Activated naive CD4-positive, alpha-beta T cell treated with anti-CD3 and anti-CD28 coated beads for 36 hours (primary cell): Measurements from ENCODE around the gene GSTA3. TPM values are rescaled to one million over a fixed set of nuclear protein-coding genes. Genes with fewer than 3 reads are reported as not detected.
A peak's percentile ranks its signal among the peaks of the same experiment; 100 is the strongest.
"Not testable (repeated sequence)": the region's sequence is repeated elsewhere in the genome, so short reads cannot be mapped to it uniquely, and the experiment has no call there.

ENCODE experiments used
- CTCF ChIA-PET: fragments of 350-600 bp; sonication (Branson Sonifier 250); formaldehyde crosslinking; loops from one replicate; lab custom pipeline; 2021; ENCODE audit warnings: antibody characterized with exemption; lab: Charles Lee
- DNase-seq: peaks from one replicate; pipeline ENCODE4 v3.0.0-alpha.2; 2020
- H3K27ac Mint-ChIP-seq: one replicate; pipeline ENCODE4 v1.8.0; 2021; ENCODE audit warnings: mild to moderate bottlenecking, mixed read lengths
- H3K27me3 Mint-ChIP-seq: one replicate; pipeline ENCODE4 v1.8.0; 2021; ENCODE audit warnings: low read depth, mixed read lengths
- H3K36me3 Mint-ChIP-seq: one replicate; pipeline ENCODE4 v1.8.0; 2021; ENCODE audit warnings: low read depth, mixed read lengths
- H3K4me1 Mint-ChIP-seq: one replicate; pipeline ENCODE4 v1.8.0; 2021; ENCODE audit warnings: low read depth, mixed read lengths
- H3K4me3 Mint-ChIP-seq: one replicate; pipeline ENCODE4 v1.8.0; 2021; ENCODE audit warnings: mild to moderate bottlenecking, moderate library complexity, mixed read lengths
- H3K9me3 Mint-ChIP-seq: one replicate; pipeline ENCODE4 v1.8.0; 2021; ENCODE audit warnings: mixed read lengths
- intact Hi-C: fragments of 100-400 bp; cut with micrococcal nuclease; formaldehyde crosslinking; loops from one replicate; pipeline ENCODE4 v1.15.1; 2023
- total RNA-seq, 2 experiments: library from RNA; stranded (reverse); gene quantifications; one replicate each; pipeline ENCODE4 v1.2.3, GENCODE V29; 2021

The GSTA3 gene
- total RNA-seq, 2 experiments from 2014 or later: not detected

- Mint-ChIP-seq H3K4me1 (no peaks in the 10 kb centered on the region), H3K27me3 (peaks cover 9% of the 10 kb centered on the region), H3K27ac (no peak overlapping the region), H3K4me3 (no peak overlapping the region), H3K36me3 (no peaks in the 10 kb centered on the region), H3K9me3 (no peaks in the 10 kb centered on the region)
- CTCF ChIA-PET: no interaction called here
- DNase-seq: peak; percentile 42
- intact Hi-C loops: loop anchor here (1.0 kb wide), 1 partner anchor 92 kb away; no protein-coding TSS in a partner anchor
Observed at GRCh38 chr6:52904562-52905279, 4.8 kb downstream of the GSTA3 start.

GRCh38 chr6:52900536-52900935 is 9.0 kb downstream of the GSTA3 start:
- DNase-seq: no peak
- CTCF ChIA-PET: no interaction called here
- no peaks in the 10 kb centered on the region for H3K4me1 Mint-ChIP-seq
- H3K27ac Mint-ChIP-seq: no peak overlapping the region
- H3K27me3 Mint-ChIP-seq: peaks cover 11% of the 10 kb centered on the region
- intact Hi-C loops: no loop called here
- no peak overlapping the region for H3K4me3 Mint-ChIP-seq
- H3K36me3 Mint-ChIP-seq: no peaks in the 10 kb centered on the region
- H3K9me3 Mint-ChIP-seq: peaks cover 1% of the 10 kb centered on the region

GRCh38 chr6:52895790-52896189 is 13.7 kb downstream of the GSTA3 start:
- H3K27ac Mint-ChIP-seq, intact Hi-C loops, CTCF ChIA-PET, DNase-seq, H3K4me1 Mint-ChIP-seq, H3K27me3 Mint-ChIP-seq, H3K36me3 Mint-ChIP-seq, H3K9me3 Mint-ChIP-seq, H3K4me3 Mint-ChIP-seq: not testable (repeated sequence)

GRCh38 chr6:52894285-52894684 is 15.2 kb downstream of the GSTA3 start:
- Mint-ChIP-seq H3K27me3 (peaks cover 7% of the 10 kb centered on the region), H3K4me1 (peaks cover 6% of the 10 kb centered on the region), H3K36me3 (no peaks in the 10 kb centered on the region), H3K4me3 (no peak overlapping the region), H3K27ac (no peak overlapping the region), H3K9me3 (peaks cover 1% of the 10 kb centered on the region)
- intact Hi-C loops: no loop called here
- no peak for DNase-seq
- CTCF ChIA-PET: no interaction called here

DNA sequence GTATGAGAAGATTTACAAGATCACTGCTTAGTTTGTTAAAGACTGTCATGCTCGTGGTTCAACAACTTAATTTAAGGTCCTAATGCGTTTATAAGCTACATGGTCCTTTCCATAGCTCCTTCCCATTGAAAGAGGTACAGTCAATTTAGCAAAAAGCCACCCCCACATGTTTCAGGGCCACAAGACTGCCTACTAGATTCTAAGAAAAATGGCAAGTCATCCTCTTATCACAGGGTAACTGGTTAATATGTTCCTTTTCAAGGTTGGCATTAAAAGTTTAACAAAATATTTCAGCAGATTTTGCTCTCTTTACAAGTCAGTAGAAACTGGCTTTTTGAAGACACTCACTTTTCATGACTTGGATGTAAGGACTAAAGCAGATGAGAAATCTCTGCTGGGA is 15.7 kb downstream of the GSTA3 start:
- H3K4me3 Mint-ChIP-seq: no peak overlapping the region
- CTCF ChIA-PET: no interaction called here
- intact Hi-C loops: no loop called here
- no peak overlapping the region for H3K27ac Mint-ChIP-seq
- no peaks in the 10 kb centered on the region for H3K36me3 Mint-ChIP-seq
- H3K9me3 Mint-ChIP-seq: peaks cover 1% of the 10 kb centered on the region
- H3K4me1 Mint-ChIP-seq: peaks cover 6% of the 10 kb centered on the region
- DNase-seq: no peak
- peaks cover 7% of the 10 kb centered on the region for H3K27me3 Mint-ChIP-seq

- CTCF ChIA-PET: no interaction called here
- DNase-seq: no peak
- intact Hi-C loops: no loop called here
- peaks cover 7% of the 10 kb centered on the region for H3K4me1 Mint-ChIP-seq
- peaks cover 7% of the 10 kb centered on the region for H3K27me3 Mint-ChIP-seq
- peaks cover 1% of the 10 kb centered on the region for H3K9me3 Mint-ChIP-seq
- H3K36me3 Mint-ChIP-seq: no peaks in the 10 kb centered on the region
- H3K4me3 Mint-ChIP-seq: no peak overlapping the region
- no peak overlapping the region for H3K27ac Mint-ChIP-seq
Observed at GRCh38 chr6:52893221-52893620, 16.3 kb downstream of the GSTA3 start.

DNA sequence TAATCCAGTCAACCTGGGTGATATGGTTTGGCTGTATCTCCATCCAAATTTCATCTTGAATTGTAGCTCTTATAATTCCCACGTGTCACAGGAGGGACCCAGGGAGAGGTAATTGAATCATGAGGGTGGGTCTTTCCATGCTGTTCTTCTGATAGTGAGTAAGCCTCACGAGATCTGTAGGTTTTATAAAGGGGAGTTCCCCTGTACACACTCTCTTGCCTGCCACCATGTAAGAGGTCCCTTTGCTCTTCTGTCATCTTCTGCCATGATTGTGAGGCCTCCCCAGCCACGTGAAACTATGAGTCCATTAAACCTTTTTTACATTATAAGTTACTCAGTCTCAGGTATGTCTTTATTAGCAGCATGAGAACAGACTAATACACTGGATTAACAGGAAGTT is 19.5 kb downstream of the GSTA3 start:
- CTCF ChIA-PET: interaction anchor here (0.8 kb wide), 1 partner anchor 173 kb away, joined by 3 read pairs; no protein-coding TSS in a partner anchor
- H3K27me3 Mint-ChIP-seq: peaks cover 3% of the 10 kb centered on the region
- peak; percentile 18 for DNase-seq

GRCh38 chr6:52887910-52888524 is 21.5 kb downstream of the GSTA3 start:
- Mint-ChIP-seq H3K36me3 (no peaks in the 10 kb centered on the region), H3K9me3 (no peaks in the 10 kb centered on the region), H3K4me1 (peaks cover 15% of the 10 kb centered on the region), H3K4me3 (no peak overlapping the region), H3K27ac (no peak overlapping the region), H3K27me3 (peaks cover 3% of the 10 kb centered on the region)
- CTCF ChIA-PET: interaction anchor here (0.6 to 1.2 kb wide), 3 partner anchors 136 to 235 kb away, joined by 3 to 4 read pairs (median 3); no protein-coding TSS in a partner anchor
- intact Hi-C loops: no loop called here
- DNase-seq: no peak

More for the DNA sequence above, 19.5 kb downstream of the GSTA3 start:
- Mint-ChIP-seq H3K27ac (no peak overlapping the region), H3K4me1 (peaks cover 15% of the 10 kb centered on the region), H3K9me3 (no peaks in the 10 kb centered on the region), H3K36me3 (no peaks in the 10 kb centered on the region), H3K4me3 (no peak overlapping the region)
- intact Hi-C loops: no loop called here

DNA sequence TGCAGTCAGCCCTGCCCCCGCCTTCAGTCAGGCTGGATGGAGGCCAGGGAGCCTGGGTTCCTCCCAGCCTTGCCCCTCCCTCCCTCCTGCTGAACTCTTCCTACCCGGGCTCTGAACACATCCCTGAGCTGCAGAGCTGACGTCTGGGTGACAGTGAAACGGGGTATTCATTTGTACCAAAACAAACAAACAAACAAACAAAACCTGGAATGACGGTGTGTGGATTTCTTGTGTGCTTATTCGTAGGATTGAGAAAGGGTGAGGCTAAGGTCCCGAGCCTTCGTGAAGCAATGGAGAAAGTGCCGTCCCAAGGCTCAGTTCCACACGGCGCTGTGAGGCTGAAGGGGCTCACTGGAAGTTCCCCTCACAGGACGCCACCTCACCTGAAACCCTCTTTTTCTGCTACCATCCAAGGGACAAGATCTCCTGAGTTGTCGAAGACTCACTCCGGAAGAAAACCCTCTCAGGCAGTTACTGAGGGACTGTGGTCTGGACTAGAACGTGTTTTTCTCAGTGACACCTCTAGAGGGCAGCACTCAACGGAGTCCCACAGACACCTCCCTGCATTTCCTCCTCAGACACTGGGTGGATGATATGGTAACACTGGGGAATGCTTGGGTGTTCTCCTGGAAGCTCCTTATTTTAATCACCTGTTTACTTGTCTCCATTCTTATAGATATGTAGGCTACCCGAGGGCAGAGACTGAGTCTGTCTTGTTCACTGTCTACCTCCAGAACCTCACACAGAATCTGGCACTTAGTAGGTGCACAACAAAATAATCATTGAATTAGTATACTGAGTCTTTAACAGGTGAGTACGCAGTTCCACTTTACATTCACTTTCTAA is 27.3 kb downstream of the GSTA3 start:
- CTCF ChIA-PET: interaction anchor here (0.6 to 1.6 kb wide), 5 partner anchors 113 to 200 kb away, joined by 3 to 6 read pairs (median 3); partner anchors contain the start of gene FBXO9
- Mint-ChIP-seq H3K36me3 (no peaks in the 10 kb centered on the region), H3K9me3 (no peaks in the 10 kb centered on the region), H3K4me3 (peak overlapping the region; percentile 71), H3K27me3 (peaks cover 2% of the 10 kb centered on the region), H3K4me1 (peaks cover 5% of the 10 kb centered on the region), H3K27ac (peak overlapping the region; percentile 27)
- intact Hi-C loops: loop anchor here (1.0 to 5.0 kb wide), 4 partner anchors 43 to 465 kb away; partner anchors contain the start of gene GSTA4
- peak; percentile 84 for DNase-seq

DNA sequence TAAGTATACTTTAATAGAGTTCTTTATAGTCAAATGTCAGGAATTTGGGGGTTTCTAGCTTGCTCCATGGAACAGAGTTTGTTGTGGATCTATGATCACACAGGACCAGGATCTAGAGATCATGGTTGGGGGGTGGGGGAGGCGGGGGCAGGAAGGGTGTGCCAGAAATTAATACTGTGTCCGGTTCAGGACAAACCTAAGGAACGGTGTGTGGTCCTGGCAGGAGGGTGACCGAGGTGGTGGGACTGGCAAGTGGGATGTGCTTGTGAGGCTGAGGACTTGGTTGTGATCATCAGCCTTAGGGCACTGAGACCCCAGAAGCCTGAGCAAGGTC is 27.9 kb downstream of the GSTA3 start:
- no peak for DNase-seq
- CTCF ChIA-PET: interaction anchor here (1.5 kb wide), 1 partner anchor 114 kb away, joined by 3 read pairs; no protein-coding TSS in a partner anchor
- Mint-ChIP-seq H3K4me3 (peak overlapping the region; percentile 71), H3K9me3 (no peaks in the 10 kb centered on the region), H3K27ac (no peak overlapping the region), H3K4me1 (peaks cover 5% of the 10 kb centered on the region), H3K36me3 (no peaks in the 10 kb centered on the region), H3K27me3 (peaks cover 2% of the 10 kb centered on the region)
- intact Hi-C loops: loop anchor here (5.0 kb wide), 1 partner anchor 464 kb away; no protein-coding TSS in a partner anchor

DNA sequence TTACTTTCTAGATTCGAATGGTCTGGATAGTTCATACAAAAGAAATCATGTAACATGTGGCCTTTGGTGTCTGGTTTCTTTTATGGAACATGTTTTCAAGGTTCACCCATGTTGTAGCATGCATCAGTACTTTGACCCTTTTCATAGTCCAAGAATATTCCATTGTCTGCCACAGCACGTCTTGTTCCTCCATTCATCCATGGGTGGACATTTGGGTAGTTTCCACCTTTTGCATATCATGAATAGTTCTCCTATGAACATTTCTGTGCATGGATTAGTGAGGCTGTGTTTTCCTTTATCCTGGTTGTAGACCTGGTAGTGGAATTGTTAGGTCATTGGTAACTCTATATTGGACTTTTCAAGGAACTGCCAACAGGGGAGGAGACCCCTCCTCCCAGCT is 31.7 kb downstream of the GSTA3 start:
- Mint-ChIP-seq H3K4me1 (no peaks in the 10 kb centered on the region), H3K36me3 (no peaks in the 10 kb centered on the region), H3K9me3 (no peaks in the 10 kb centered on the region), H3K4me3 (no peak overlapping the region), H3K27ac (no peak overlapping the region), H3K27me3 (peaks cover 2% of the 10 kb centered on the region)
- intact Hi-C loops: no loop called here
- CTCF ChIA-PET: no interaction called here
- DNase-seq: no peak

- intact Hi-C loops: no loop called here
- no peaks in the 10 kb centered on the region for H3K36me3 Mint-ChIP-seq
- no peak overlapping the region for H3K27ac Mint-ChIP-seq
- peaks cover 2% of the 10 kb centered on the region for H3K27me3 Mint-ChIP-seq
- DNase-seq: no peak
- H3K4me3 Mint-ChIP-seq: no peak overlapping the region
- H3K9me3 Mint-ChIP-seq: no peaks in the 10 kb centered on the region
- H3K4me1 Mint-ChIP-seq: no peaks in the 10 kb centered on the region
- CTCF ChIA-PET: no interaction called here
Observed at GRCh38 chr6:52877168-52877567, 32.3 kb downstream of the GSTA3 start.
